ENCODE data around the gene MUCL3.
A peak's percentile ranks its signal among the peaks of the same experiment; 100 is the strongest.
"Not testable (repeated sequence)": the region's sequence is repeated elsewhere in the genome, so short reads cannot be mapped to it uniquely, and the experiment has no call there.

Gene MUCL3

GRCh38 chr6:30940361-30940986 lies at the start of gene MUCL3:
TSS of gene MUCL3 (plus strand) at chr6:30940973. CDS start at chr6:30941000, 27 bp downstream.
- no peak for DNase-seq

- no peak for DNase-seq
These were observed 49.4 kb upstream of the MUCL3 start for GRCh38 chr6:30891450-30891723.

GRCh38 chr6:30891816-30892538 lies 48.8 kb upstream of the MUCL3 start:
- DNase-seq: peak; percentile 18

- DNase-seq: no peak
These were observed 47.7 kb upstream of the MUCL3 start for GRCh38 chr6:30893001-30893591.

- DNase-seq: no peak
These were observed 47.1 kb upstream of the MUCL3 start for GRCh38 chr6:30893666-30894065.

DNA sequence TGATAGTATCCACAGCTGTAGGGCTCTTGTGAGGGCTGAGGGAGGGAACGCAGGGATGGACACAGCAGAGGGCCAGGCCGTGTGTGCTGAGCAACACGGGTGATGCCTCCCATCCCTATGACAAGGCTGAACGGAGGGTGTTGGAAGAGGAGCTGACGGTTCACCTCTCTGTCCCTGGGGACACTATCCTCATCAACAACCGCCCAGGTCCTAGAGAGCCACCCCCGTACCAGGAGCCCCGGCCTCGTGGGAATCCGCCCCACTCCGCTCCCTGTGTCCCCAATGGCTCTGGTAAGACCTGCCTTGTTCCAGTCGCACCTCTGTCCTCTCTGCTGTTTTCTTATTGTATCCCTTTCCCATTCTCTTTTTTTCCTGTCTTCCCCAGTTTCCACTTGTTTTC lies 46.4 kb upstream of the MUCL3 start:
- DNase-seq: no peak

GRCh38 chr6:30894935-30895334 lies 45.8 kb upstream of the MUCL3 start:
- no peak for DNase-seq

GRCh38 chr6:30895343-30895742 lies 45.4 kb upstream of the MUCL3 start:
- DNase-seq: no peak

DNA sequence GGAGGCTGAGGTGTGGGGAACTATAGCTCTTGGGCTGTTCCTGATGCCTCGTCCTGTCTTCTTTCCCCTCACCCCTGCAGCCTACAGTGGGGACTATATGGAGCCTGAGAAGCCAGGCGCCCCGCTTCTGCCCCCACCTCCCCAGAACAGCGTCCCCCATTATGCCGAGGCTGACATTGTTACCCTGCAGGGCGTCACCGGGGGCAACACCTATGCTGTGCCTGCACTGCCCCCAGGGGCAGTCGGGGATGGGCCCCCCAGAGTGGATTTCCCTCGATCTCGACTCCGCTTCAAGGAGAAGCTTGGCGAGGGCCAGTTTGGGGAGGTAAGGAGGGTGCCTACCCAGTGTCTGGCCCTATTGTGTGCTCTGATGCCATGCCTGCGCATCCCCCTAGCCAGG lies 44.2 kb upstream of the MUCL3 start:
- no peak for DNase-seq

DNA sequence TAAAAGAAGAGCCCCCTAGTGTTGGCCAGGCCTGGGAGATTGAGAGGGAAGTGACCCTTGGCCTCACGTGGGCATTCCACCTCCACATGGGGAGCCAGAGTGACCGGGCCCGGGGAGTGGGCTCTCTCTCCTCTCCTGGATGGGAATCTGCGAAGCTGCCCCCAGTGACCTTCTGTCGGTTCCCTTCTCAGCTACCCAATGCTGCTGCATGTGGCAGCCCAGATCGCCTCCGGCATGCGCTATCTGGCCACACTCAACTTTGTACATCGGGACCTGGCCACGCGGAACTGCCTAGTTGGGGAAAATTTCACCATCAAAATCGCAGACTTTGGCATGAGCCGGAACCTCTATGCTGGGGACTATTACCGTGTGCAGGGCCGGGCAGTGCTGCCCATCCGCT lies 42.9 kb upstream of the MUCL3 start:
- no peak for DNase-seq

DNA sequence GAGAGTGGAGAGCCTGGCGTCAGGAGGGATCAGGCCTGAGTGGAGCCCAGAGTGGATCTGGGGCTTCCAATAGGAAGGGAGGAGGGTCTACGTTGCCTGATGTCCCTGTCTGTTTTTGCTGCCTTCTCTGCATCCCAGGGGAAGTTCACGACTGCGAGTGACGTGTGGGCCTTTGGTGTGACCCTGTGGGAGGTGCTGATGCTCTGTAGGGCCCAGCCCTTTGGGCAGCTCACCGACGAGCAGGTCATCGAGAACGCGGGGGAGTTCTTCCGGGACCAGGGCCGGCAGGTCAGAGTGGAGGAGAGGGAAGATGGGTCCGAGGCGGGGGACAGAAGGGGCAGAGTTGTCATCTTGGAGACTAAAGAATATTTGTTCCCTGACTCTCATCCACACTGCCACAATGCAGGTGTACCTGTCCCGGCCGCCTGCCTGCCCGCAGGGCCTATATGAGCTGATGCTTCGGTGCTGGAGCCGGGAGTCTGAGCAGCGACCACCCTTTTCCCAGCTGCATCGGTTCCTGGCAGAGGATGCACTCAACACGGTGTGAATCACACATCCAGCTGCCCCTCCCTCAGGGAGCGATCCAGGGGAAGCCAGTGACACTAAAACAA lies 41.9 kb upstream of the MUCL3 start:
- DNase-seq: no peak

GRCh38 chr6:30900863-30901417 lies 39.8 kb upstream of the MUCL3 start:
- DNase-seq: no peak

GRCh38 chr6:30901436-30901835 lies 39.3 kb upstream of the MUCL3 start:
- DNase-seq: no peak

DNA sequence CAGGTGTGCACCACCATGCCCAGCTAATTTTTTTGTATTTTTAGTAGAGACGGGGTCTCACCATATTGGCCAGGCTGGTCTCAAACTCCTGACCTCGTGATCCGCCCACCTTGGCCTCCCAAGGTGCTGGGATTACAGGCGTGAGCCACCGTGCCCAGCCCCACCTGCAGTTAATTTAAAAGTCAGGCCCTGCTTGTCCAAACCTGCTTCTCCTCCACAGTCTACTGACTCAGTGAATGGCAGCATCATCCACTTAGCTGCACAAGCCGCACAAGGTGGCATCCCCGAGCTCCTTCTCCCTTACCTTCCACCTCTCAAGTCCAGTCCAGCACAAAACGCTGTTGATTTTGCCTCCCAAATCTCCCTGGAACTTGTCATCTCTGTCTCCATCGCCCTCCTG lies 38.6 kb upstream of the MUCL3 start:
- not testable (repeated sequence) for DNase-seq

- DNase-seq: no peak
These were observed 38.1 kb upstream of the MUCL3 start for GRCh38 chr6:30902709-30903108.

DNA sequence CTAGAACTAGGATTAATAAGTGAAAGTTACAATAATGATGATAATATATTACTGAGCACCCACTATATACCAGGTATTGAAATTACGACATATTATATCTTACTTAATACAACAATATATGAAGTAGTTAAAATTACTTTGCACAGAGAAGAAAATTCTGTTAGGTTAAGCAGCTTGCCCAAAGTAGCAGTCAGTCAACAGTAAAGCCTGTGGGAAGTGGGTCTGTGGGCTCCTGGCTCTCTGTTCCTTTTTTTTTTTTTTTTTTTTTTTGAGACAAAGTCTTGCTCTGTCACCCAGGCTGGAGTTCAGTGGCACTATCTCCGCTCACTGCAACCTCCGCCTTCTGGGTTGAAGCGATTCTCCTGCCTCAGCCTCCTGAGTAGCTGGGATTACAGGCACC lies 37.5 kb upstream of the MUCL3 start:
- DNase-seq: peak; percentile 78

GRCh38 chr6:30907290-30907757 lies 33.4 kb upstream of the MUCL3 start:
- not testable (repeated sequence) for DNase-seq

GRCh38 chr6:30907758-30908591 lies 32.8 kb upstream of the MUCL3 start, which contains the start of gene GTF2H4:
TSS of gene GTF2H4 (plus strand) at chr6:30908207.
- peak; percentile 99 for DNase-seq

GRCh38 chr6:30908700-30909099 lies 32.1 kb upstream of the MUCL3 start:
- no peak for DNase-seq

DNA sequence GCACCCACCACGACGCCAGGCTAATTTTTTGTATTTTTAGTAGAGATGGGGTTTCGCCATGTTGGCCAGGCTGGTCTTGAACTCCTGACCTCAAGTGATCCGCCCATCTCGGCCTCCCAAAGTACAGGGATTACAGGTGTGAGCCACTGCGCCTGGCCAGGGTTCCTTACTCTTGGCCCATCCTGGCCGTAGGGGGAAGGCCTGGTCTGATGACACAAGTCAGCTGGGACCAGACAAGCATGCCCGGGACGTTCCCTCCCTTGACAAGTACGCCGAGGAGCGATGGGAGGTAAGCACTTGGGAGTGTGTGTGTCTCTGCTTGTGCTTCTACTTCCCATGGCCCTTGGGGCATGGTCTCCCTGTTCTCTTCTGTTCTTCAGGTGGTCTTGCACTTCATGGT lies 30.3 kb upstream of the MUCL3 start:
- DNase-seq: not testable (repeated sequence)

GRCh38 chr6:30912746-30913520 lies 27.8 kb upstream of the MUCL3 start:
- no peak for DNase-seq

- no peak for DNase-seq
These were observed 27.1 kb upstream of the MUCL3 start for GRCh38 chr6:30913721-30914075.
